GM21717 (cell line): ENCODE results near the gene FOXP2.
"Not testable (repeated sequence)": the region's sequence is repeated elsewhere in the genome, so short reads cannot be mapped to it uniquely, and the experiment has no call there.

ENCODE experiments used
- ATAC-seq: cut with Tn5 transposase; IDR thresholded peaks from one replicate; pipeline ENCODE4 v1.9.1; 2021; ENCODE audit warnings: mild to moderate bottlenecking, moderate library complexity; ENCODE audit not compliant: unreplicated experiment

FOXP2 gene

DNA sequence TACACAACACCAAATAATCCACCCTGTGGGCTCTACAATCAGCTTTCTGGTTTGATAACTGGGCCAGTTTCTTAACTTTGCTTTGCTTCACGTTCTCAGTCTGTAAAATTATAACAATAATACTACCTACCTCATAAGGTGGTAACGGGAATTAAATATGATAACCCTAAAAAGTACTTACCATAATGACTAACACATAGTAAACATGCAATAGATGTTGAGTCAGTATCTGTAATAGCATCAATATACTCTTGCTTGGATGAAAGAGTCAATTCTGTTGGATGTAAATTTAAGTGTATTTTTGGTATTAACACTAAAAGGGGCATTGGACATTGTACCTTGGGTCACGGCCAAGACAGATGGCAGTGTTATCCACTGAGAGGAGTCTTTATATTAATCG is 160.5 kb downstream of the FOXP2 start:
- no peak for ATAC-seq

DNA sequence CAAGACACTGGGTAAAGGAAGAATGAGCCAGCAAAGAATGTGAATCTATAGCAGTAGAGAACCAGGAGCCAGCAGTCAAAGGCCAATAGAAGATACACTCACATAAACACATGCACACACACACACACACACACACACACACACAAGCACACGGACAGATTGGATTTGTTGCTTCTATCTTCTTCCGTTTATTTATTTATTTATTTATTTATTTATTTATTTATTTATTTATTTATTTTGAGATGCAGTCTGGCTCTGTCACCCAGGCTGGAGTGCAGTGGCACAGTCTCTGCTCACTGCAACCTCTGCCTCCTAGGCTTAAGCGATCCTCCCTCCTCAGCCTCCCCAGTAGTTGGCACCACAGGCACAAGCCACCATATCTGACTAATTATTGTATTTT is 166.3 kb downstream of the FOXP2 start:
- not testable (repeated sequence) for ATAC-seq

DNA sequence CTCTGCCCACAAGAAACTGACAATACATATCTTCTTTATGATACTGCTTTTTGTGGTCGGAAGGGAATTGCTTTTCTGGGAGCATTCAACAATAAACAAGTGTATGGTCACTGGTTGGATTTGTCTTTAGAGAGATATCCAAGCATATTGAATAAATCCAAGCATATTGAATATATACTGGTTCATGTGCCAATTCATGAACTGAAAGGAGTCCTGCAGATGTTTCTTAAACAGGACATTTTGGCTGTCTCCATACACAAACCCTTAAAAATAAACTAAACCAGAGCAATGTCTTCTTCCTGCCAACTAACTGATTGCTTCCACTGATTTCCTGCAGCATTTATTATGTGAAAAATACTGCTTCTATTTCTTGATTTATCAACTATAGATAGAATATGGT is 173.9 kb downstream of the FOXP2 start:
- no peak for ATAC-seq

DNA sequence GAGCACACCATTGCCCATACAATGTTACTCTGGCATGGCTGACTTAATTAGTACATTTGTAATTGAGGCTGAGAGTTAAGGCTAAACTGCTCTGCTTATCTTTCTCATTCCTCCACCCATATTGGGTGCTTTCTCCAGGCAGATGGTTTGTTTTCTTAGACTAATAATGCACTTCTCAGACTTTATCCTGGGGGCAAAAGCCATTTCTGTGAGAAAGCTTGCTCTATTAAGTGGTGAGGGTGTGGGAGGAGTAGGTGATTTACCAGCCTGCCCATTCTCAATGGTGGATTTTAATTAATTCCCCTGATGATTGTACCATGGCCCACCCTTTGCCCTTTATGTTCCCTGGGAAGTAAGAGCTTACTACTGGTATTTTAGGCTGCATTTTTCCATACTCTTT is 174.8 kb downstream of the FOXP2 start:
- ATAC-seq, result no peak

DNA sequence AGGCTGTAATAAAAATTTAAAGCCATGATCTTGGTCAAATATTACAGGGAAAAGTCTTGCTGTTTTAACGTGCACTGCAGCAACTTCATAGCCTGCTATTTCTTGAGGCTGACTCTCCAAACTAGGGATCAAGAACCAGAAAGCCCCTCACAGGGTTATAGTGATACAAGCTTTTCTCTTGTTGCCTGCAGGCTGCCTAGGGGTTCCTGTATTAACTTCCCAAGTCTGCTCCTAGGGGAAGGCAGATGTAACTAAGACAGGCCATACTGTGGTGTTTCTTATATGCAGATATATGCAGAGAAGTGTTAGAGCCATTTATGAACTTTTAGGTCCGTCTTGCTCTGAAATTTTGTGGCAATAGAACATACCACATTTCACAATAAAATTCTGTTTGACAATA is 175.7 kb downstream of the FOXP2 start:
- ATAC-seq, result no peak

- no peak for ATAC-seq
Measured at GRCh38 chr7:114598946-114599345, 184.3 kb downstream of the FOXP2 start.

GRCh38 chr7:114606100-114606499 is 191.5 kb downstream of the FOXP2 start:
- no peak for ATAC-seq

DNA sequence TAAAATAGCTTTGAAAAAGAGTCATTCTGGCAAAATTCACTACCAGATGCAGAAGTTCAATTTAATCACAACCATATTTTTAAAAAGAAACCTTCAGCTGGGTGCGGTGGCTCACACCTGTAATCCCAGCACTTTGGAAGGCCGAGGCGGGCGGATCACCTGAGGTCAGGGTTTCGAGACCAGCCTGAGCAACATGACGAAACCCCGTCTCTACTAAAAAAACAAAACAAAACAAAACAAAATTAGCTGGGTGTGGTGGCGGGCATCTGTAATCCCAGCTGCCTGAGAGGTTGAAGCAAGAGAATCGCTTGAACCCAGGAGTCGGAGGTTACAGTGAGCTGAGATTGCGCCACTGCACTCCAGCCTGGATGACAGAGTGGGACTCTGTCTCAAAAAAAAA is 194.2 kb downstream of the FOXP2 start:
- ATAC-seq, result not testable (repeated sequence)

DNA sequence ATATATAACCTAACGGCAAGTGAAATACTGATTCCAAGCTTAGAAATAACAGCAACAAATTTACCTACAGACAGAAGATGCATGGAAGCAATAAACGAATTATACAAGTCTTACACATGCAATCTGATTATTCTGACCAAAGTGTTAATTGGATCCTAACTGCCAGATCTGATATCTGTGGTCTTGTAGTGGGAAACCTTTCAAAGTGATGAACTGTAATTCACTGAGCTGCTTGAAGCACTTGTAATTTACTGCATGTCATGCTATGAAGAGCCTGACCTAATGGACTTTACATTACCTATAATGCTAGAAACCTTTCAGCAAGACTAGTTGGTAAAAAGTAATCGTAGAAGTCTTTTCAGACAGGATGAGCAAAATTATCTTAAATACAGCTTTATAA is 205.6 kb downstream of the FOXP2 start:
- no peak for ATAC-seq

- no peak for ATAC-seq
Measured at GRCh38 chr7:114622221-114622620, 207.6 kb downstream of the FOXP2 start.

- no peak for ATAC-seq
Measured at GRCh38 chr7:114623146-114623545, 208.5 kb downstream of the FOXP2 start.

GRCh38 chr7:114627231-114627630 is 212.6 kb downstream of the FOXP2 start:
- ATAC-seq, result no peak

GRCh38 chr7:114628362-114628761 is 213.7 kb downstream of the FOXP2 start:
- no peak for ATAC-seq

DNA sequence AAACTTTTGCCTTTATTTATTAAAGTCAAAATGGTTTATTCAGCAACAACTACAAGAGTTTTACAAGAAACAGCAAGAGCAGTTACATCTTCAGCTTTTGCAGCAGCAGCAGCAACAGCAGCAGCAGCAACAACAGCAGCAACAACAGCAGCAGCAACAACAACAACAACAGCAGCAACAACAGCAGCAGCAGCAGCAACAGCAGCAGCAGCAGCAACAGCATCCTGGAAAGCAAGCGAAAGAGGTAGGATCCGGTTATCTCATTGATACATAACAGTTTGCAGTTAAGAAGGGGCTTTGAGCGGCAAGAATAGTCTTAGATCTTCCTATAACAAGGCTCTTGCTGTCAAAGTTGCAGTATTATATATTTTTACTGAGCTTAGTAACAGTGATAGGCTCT is 215.1 kb downstream of the FOXP2 start:
- no peak for ATAC-seq

- ATAC-seq, result no peak
Measured at GRCh38 chr7:114630201-114630990, 215.8 kb downstream of the FOXP2 start.

GRCh38 chr7:114631249-114631822 is 216.7 kb downstream of the FOXP2 start:
- no peak for ATAC-seq

- no peak for ATAC-seq
Measured at GRCh38 chr7:114639451-114639850, 224.8 kb downstream of the FOXP2 start.

DNA sequence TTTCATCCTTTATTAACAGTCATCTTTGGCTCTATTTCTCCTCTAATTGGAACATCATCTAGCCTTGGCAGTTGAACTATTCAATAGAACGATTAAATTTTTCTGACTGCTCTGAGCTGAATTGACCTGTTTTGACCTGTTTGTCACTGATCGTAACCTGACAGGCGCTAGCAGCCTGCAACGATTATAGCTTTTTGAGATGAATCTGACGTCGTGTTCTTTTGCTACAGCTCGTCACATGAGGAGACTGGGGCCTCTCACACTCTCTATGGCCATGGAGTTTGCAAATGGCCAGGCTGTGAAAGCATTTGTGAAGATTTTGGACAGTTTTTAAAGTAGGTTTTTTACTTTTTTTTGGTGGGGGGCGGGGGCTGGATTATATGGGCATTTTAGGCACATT is 229.8 kb downstream of the FOXP2 start:
- no peak for ATAC-seq

- ATAC-seq, result no peak
Measured at GRCh38 chr7:114645451-114645850, 230.8 kb downstream of the FOXP2 start.

GRCh38 chr7:114647518-114647917 is 232.9 kb downstream of the FOXP2 start:
- ATAC-seq, result no peak

DNA sequence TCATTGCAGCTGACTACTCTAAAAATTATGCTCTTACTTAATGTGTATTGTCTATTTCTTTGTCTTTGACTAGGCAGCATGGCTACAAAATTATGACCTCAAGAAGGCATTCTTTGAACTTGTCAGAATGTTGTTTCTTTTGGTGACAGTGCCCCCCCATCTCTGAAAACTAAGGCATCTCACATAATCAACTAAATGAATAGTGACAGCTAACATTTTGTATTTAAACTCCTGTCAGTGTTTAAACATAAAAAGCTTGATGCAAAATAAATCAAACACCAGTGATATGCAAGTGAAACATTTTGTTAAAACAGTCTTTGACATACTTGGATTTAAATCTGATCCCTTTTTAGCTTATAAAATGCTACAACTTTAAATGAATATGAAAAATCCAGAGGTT is 233.5 kb downstream of the FOXP2 start:
- no peak for ATAC-seq

DNA sequence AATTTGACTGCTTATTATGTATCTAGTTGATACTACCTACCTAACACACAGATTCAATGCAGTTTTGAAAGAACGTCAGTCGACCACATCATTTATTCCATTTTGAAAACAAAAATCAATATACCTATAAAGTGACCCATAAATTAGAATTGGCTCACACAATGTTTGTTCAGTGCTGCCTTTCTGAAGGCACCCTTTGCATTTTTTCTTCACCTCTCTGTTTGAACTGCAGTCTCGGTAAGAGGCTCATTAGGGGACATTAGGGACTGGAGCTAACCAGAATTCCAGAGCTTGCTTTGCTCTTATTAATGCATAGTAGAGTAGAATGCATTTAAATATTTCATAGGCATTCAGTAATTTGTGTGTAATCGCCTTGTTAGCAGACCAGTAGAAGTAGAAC is 234.1 kb downstream of the FOXP2 start:
- ATAC-seq, result no peak

DNA sequence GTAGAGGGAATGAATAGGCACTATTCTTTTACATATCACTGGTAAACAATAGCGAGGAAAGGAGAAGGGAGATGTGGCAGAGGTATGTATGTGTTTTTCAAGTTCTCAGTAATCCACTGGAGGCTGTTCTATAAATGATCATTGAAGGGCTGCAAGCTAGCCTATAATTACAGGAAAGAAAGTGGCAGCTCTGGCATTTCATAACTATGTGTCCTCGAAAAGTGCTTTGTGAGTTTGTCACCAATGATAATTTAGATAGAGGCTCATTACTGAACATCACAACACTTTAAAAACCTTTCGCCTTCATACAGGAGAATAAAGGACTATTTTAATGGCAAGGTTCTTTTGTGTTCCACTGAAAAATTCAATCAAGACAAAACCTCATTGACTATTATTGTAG is 235.1 kb downstream of the FOXP2 start:
- no peak for ATAC-seq
